Liver (tissue), 9 donors: Measurements from ENCODE around the gene ARF1. TPM values are rescaled to one million over a fixed set of nuclear protein-coding genes. Genes with fewer than 3 reads are reported as not detected.

Experiments
- DNase-seq: peaks from one replicate; pipeline ENCODE4 v3.0.0-alpha.2; 2017; ENCODE audit warnings: low spot score
- H3K27ac ChIP-seq, 2 donors: one replicate each; pipeline ENCODE4 v1.7.0; 2013; ENCODE audit warnings: inconsistent platforms in 2 of 2, low read length in 2 of 2, control low read depth in 1 of 2, low read depth in 1 of 2, mild to moderate bottlenecking in 1 of 2
- H3K27me3 ChIP-seq, 4 donors: one replicate each; pipeline versions ENCODE4 v1.6.1 to v1.7.0; 2013; ENCODE audit warnings: low read length in 3 of 4, inconsistent platforms in 1 of 4, mild to moderate bottlenecking in 1 of 4, moderate library complexity in 1 of 4; ENCODE audit not compliant: control insufficient read depth in 4 of 4, insufficient read depth in 4 of 4
- H3K36me3 ChIP-seq, 4 donors: one replicate each; pipeline versions ENCODE4 v1.6.1 to v1.7.0; 2013; ENCODE audit warnings: low read length in 3 of 4, mild to moderate bottlenecking in 3 of 4, low read depth in 1 of 4, moderate library complexity in 1 of 4; ENCODE audit not compliant: control insufficient read depth in 4 of 4, insufficient read depth in 3 of 4
- H3K4me1 ChIP-seq, 4 donors: one replicate each; pipeline versions ENCODE4 v1.6.1 to v1.7.0; 2013; ENCODE audit warnings: low read length in 3 of 4, mild to moderate bottlenecking in 3 of 4, moderate library complexity in 1 of 4; ENCODE audit not compliant: control insufficient read depth in 4 of 4, insufficient read depth in 4 of 4
- H3K4me3 ChIP-seq, 3 donors: one replicate each; pipeline versions ENCODE4 v1.6.1 to v1.7.0; 2013; ENCODE audit warnings: low read length in 3 of 3, control low read depth in 1 of 3, low read depth in 1 of 3, mild to moderate bottlenecking in 1 of 3
- H3K9ac ChIP-seq, 2 donors: one replicate each; pipeline ENCODE4 v1.7.0; 2013; ENCODE audit warnings: low read length in 2 of 2, mild to moderate bottlenecking in 2 of 2, moderate library complexity in 2 of 2, control low read depth in 1 of 2, low read depth in 1 of 2
- H3K9me3 ChIP-seq, 4 donors: one replicate each; pipeline versions ENCODE4 v1.6.1 to v1.7.0; 2013; ENCODE audit warnings: low read length in 3 of 4; ENCODE audit not compliant: control insufficient read depth in 4 of 4
- EGR1 ChIP-seq, 2 donors: IDR thresholded peaks; 2 replicates each; pipeline ENCODE4 v1.6.1; 2016 to 2018; ENCODE audit warnings: antibody characterized with exemption in 2 of 2, low read depth in 2 of 2
- FOXA1 ChIP-seq: IDR thresholded peaks from 2 replicates; pipeline ENCODE4 v1.6.1; 2016; ENCODE audit warnings: antibody characterized with exemption
- HNF4A ChIP-seq, 2 donors: conservative IDR thresholded peaks; 2 replicates each; pipeline ENCODE4 v1.6.1; 2016; ENCODE audit warnings: antibody characterized with exemption in 2 of 2, mild to moderate bottlenecking in 2 of 2
- HNF4G ChIP-seq: IDR thresholded peaks from 2 replicates; pipeline ENCODE4 v1.6.1; 2016; ENCODE audit warnings: antibody characterized with exemption
- NR2F2 ChIP-seq: IDR thresholded peaks from 2 replicates; pipeline ENCODE4 v1.6.1; 2016; ENCODE audit warnings: antibody characterized with exemption
- RAD21 ChIP-seq, 2 donors: IDR thresholded peaks; 2 replicates each; pipeline ENCODE4 v1.6.1; 2016; ENCODE audit warnings: antibody characterized with exemption in 2 of 2, mild to moderate bottlenecking in 2 of 2
- RXRA ChIP-seq, 2 donors: IDR thresholded peaks; 2 replicates each; pipeline ENCODE4 v1.6.1; 2017 to 2018; ENCODE audit warnings: antibody characterized with exemption in 2 of 2, mild to moderate bottlenecking in 1 of 2
- TAF1 ChIP-seq: conservative IDR thresholded peaks from 2 replicates; pipeline ENCODE4 v1.6.1; 2016; ENCODE audit warnings: antibody characterized with exemption, mild to moderate bottlenecking
- YY1 ChIP-seq: IDR thresholded peaks from 2 replicates; pipeline ENCODE4 v1.6.1; 2016; ENCODE audit warnings: antibody characterized with exemption, mild to moderate bottlenecking
- WGBS: extraction: QIAGEN DNeasy Blood & Tissue Kit; methylation state at CpG from one replicate; pipeline ENCODE4 v1.1.7; 2013; 5-methylcytosine and 5-hydroxymethylcytosine counted together
- polyA plus RNA-seq, 2 donors: library from polyadenylated mRNA; stranded (reverse) in 1 of 2; unstranded in 1 of 2; fragments of 200-250 nt in 1 of 2; fragments of >200 nt in 1 of 2; fragmentation: Nextera tagmentation in 1 of 2; extraction: Ambion mirVana in 1 of 2; gene quantifications; one replicate each; pipeline versions ENCODE4 v1.2.1 to v1.2.3, GENCODE V29; 2013 to 2015
- total RNA-seq, 2 donors: library from RNA; depleted of rRNA; stranded (reverse); fragments of >200 nt; gene quantifications; one replicate each; pipeline ENCODE4 v1.2.3, GENCODE V29; 2014
- TF ChIP-seq, protein P1 (sequence below): IDR thresholded peaks from 2 replicates; pipeline ENCODE4 v1.6.1; 2016; ENCODE audit warnings: antibody characterized with exemption
- TF ChIP-seq, protein P2 (sequence below): fragments of 150-350 bp; IDR thresholded peaks from 2 replicates; pipeline ENCODE4 v1.5.1; 2017; ENCODE audit warnings: improper control_type of control experiment, low read depth, low read length; ENCODE audit not compliant: missing input control
- TF ChIP-seq, protein P3 (sequence below): IDR thresholded peaks from 2 replicates; pipeline ENCODE4 v1.6.1; 2016; ENCODE audit warnings: antibody characterized with exemption
- TF ChIP-seq, protein P4 (sequence below): IDR thresholded peaks from 2 replicates; pipeline ENCODE4 v1.6.1; 2016; ENCODE audit warnings: antibody characterized with exemption, mild to moderate bottlenecking
- donor health status: healthy.
- donor health status: healthy.
- donor health status: healthy.
- donor health status: healthy.
- donor health status: healthy.

ARF1 gene
- total and polyA plus RNA-seq, 4 donors, result 151 to 282 (median 213) TPM

DNA sequence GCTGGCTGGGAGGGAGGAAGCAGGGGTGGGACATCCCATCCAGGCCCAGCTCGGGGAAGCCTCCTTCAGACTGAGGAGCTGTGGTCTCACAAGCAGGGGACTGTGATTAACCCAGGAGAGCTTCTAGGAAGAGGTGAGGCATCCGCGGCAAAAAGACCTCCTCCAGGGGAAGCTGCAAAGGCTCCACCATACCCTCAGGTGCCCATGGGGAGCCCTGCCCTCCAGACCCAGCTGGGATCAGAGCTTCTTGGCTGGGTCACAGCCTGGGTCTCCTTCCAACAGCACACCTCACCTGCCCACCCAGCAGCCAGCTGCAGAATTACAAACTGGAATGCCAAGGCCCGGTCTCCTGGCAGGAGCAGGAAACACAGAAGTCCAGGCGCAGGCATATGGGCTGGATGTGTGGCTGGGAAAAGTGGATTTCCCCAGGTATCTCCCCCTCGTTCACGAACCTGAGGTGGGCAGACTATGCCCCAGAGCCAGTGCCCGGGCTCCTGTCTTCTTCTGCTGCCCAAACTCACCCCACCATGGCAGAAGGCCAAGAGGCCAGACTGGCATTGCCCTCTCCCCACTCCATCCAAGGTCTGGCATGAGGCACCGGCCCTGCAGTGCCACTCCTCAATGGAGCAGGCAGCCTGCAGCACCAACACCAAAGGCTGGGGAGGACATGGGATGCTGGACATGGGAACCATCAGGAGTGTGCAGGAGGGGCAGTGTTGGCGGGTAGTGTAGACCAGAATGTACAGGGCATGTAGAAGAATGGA is 15.4 kb upstream of the ARF1 start:
- TF ChIP-seq, protein P1, sequence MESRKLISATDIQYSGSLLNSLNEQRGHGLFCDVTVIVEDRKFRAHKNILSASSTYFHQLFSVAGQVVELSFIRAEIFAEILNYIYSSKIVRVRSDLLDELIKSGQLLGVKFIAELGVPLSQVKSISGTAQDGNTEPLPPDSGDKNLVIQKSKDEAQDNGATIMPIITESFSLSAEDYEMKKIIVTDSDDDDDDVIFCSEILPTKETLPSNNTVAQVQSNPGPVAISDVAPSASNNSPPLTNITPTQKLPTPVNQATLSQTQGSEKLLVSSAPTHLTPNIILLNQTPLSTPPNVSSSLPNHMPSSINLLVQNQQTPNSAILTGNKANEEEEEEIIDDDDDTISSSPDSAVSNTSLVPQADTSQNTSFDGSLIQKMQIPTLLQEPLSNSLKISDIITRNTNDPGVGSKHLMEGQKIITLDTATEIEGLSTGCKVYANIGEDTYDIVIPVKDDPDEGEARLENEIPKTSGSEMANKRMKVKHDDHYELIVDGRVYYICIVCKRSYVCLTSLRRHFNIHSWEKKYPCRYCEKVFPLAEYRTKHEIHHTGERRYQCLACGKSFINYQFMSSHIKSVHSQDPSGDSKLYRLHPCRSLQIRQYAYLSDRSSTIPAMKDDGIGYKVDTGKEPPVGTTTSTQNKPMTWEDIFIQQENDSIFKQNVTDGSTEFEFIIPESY, result no peak
- TF ChIP-seq HNF4A (conservative IDR thresholded peaks at IDR 0.05), result no peak
- 61% methylated on average over 10 of the region's 10 CpGs for WGBS
- Histone ChIP-seq H3K27me3 (peaks cover 0 to 7% (median 3%) of the 10 kb centered on the region in 4 donors), H3K4me3 (no peak overlapping the region), H3K9ac (no peak overlapping the region), H3K4me1 (no peaks in the 10 kb centered on the region), H3K9me3 (no peaks in the 10 kb centered on the region), H3K27ac (no peak overlapping the region), H3K36me3 (no peaks in the 10 kb centered on the region)
- DNase-seq, result no peak

DNA sequence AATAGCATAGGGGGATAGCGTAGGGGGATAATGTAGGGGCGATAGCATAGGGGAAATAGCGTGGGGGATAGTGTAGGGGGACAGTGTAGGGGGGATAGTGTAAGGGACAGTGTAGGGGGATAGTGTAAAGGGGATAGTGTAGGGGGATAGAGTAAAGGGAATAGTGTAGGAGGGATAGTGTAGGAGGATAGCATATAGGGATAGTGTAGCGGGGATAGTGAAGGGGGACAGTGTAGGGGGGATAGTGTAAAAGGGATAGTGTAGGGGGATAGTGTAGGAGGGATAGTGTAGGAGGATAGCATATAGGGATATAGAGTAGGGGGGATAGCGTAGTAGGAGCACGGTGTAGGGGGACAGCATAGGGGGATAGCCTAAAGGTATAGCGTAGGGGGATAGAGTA is 14.1 kb upstream of the ARF1 start:
- TF ChIP-seq TAF1 (no peak), RAD21 (IDR thresholded peaks at IDR 0.05) (no peak), YY1 (no peak), HNF4G (no peak), EGR1 (IDR thresholded peaks at IDR 0.05; ENCODE audit: low read depth in 2 of 2) (no peak), HNF4A (conservative IDR thresholded peaks at IDR 0.05) (no peak), RXRA (IDR thresholded peaks at IDR 0.05) (no peak), NR2F2 (no peak), FOXA1 (no peak)
- TF ChIP-seq, protein P1, result no peak
- TF ChIP-seq, protein P2, sequence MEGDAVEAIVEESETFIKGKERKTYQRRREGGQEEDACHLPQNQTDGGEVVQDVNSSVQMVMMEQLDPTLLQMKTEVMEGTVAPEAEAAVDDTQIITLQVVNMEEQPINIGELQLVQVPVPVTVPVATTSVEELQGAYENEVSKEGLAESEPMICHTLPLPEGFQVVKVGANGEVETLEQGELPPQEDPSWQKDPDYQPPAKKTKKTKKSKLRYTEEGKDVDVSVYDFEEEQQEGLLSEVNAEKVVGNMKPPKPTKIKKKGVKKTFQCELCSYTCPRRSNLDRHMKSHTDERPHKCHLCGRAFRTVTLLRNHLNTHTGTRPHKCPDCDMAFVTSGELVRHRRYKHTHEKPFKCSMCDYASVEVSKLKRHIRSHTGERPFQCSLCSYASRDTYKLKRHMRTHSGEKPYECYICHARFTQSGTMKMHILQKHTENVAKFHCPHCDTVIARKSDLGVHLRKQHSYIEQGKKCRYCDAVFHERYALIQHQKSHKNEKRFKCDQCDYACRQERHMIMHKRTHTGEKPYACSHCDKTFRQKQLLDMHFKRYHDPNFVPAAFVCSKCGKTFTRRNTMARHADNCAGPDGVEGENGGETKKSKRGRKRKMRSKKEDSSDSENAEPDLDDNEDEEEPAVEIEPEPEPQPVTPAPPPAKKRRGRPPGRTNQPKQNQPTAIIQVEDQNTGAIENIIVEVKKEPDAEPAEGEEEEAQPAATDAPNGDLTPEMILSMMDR, result no peak
- TF ChIP-seq, protein P3, sequence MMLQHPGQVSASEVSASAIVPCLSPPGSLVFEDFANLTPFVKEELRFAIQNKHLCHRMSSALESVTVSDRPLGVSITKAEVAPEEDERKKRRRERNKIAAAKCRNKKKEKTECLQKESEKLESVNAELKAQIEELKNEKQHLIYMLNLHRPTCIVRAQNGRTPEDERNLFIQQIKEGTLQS, result no peak
- TF ChIP-seq, protein P4, sequence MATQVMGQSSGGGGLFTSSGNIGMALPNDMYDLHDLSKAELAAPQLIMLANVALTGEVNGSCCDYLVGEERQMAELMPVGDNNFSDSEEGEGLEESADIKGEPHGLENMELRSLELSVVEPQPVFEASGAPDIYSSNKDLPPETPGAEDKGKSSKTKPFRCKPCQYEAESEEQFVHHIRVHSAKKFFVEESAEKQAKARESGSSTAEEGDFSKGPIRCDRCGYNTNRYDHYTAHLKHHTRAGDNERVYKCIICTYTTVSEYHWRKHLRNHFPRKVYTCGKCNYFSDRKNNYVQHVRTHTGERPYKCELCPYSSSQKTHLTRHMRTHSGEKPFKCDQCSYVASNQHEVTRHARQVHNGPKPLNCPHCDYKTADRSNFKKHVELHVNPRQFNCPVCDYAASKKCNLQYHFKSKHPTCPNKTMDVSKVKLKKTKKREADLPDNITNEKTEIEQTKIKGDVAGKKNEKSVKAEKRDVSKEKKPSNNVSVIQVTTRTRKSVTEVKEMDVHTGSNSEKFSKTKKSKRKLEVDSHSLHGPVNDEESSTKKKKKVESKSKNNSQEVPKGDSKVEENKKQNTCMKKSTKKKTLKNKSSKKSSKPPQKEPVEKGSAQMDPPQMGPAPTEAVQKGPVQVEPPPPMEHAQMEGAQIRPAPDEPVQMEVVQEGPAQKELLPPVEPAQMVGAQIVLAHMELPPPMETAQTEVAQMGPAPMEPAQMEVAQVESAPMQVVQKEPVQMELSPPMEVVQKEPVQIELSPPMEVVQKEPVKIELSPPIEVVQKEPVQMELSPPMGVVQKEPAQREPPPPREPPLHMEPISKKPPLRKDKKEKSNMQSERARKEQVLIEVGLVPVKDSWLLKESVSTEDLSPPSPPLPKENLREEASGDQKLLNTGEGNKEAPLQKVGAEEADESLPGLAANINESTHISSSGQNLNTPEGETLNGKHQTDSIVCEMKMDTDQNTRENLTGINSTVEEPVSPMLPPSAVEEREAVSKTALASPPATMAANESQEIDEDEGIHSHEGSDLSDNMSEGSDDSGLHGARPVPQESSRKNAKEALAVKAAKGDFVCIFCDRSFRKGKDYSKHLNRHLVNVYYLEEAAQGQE, result no peak
- Histone ChIP-seq H3K27ac (no peak overlapping the region), H3K4me3 (no peak overlapping the region), H3K36me3 (no peaks in the 10 kb centered on the region), H3K27me3 (peaks cover 0 to 5% (median 2%) of the 10 kb centered on the region in 4 donors), H3K9ac (no peak overlapping the region), H3K4me1 (no peaks in the 10 kb centered on the region), H3K9me3 (no peaks in the 10 kb centered on the region)
- 72% methylated on average over 7 of the region's 7 CpGs for WGBS
- DNase-seq, result no peak
